GM12875 (cell line): ENCODE data around the gene NRG3.

ENCODE experiments used
- H3K4me3 ChIP-seq: one replicate; pipeline ENCODE4 v1.5.1; 2011; ENCODE audit warnings: low read depth, low read length, control low read depth
- TF ChIP-seq, protein P1 (sequence below): IDR thresholded peaks from 2 replicates; pipeline ENCODE4 v1.5.1; 2011; ENCODE audit warnings: low read depth, mild to moderate bottlenecking, control low read depth, inconsistent platforms, low read length, moderate library complexity, borderline replicate concordance; ENCODE audit not compliant: insufficient read depth

Gene NRG3

DNA sequence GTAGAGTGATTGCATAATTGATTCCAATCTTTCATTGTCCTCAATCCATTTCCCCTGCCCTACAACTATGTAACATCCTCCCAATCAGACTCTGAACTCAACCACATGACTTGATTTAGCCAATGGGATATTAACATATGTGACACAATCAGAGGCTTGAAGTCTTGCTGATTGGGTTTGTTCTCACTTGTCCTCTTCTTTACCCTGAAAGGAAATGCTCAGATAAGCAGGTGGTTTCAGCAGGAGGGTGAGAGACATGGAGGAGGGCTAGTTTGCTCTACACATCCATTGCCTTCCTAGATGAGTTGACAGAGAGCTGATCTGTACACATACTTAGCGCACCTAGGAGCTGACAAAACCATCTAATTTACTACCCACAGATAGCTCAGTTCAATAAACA lies 669.4 kb downstream of the NRG3 start:
- TF ChIP-seq, protein P1, sequence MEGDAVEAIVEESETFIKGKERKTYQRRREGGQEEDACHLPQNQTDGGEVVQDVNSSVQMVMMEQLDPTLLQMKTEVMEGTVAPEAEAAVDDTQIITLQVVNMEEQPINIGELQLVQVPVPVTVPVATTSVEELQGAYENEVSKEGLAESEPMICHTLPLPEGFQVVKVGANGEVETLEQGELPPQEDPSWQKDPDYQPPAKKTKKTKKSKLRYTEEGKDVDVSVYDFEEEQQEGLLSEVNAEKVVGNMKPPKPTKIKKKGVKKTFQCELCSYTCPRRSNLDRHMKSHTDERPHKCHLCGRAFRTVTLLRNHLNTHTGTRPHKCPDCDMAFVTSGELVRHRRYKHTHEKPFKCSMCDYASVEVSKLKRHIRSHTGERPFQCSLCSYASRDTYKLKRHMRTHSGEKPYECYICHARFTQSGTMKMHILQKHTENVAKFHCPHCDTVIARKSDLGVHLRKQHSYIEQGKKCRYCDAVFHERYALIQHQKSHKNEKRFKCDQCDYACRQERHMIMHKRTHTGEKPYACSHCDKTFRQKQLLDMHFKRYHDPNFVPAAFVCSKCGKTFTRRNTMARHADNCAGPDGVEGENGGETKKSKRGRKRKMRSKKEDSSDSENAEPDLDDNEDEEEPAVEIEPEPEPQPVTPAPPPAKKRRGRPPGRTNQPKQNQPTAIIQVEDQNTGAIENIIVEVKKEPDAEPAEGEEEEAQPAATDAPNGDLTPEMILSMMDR: no peak
- no peak overlapping the region for H3K4me3 ChIP-seq

GRCh38 chr10:82551506-82551905 lies 676.5 kb downstream of the NRG3 start:
- no peak overlapping the region for H3K4me3 ChIP-seq
- TF ChIP-seq, protein P1: no peak

DNA sequence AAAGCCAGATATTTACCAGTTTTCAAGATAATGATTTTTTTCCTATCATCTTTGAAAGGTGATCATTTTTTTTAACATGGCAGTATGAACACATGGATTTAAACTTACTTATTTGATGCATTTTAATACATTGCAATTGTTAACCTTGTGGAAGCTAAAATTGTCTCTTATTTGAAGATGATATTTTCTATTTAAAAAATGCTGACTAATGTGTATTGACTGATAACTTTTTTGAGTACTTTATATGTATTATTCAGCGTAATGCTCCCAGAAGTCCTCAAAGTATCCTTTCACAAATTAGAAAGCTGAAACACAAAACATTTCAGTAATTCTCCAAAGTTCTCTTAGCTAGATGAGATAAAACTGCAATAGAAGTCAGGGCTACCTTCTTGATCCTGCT lies 677.3 kb downstream of the NRG3 start:
- no peak overlapping the region for H3K4me3 ChIP-seq
- TF ChIP-seq, protein P1: no peak

DNA sequence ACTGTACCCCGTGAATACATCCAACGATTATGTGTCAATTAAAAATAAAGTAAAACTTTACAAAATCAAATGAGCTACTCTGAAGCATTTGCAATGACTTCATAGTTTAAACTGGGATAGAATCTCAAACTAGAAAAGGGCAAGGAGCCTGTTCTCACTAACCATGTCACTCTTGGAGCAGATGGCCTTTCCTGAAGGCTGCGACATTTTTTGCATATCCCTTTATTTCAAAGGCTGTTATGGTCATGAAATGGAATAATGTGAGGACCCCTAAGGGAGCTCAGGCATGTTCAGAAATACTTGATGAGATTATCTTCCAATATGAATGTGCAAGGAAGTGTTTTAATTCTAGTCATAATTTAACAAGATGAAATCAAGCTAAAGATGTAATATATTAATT lies 679.4 kb downstream of the NRG3 start:
- TF ChIP-seq, protein P1: no peak
- H3K4me3 ChIP-seq: no peak overlapping the region

DNA sequence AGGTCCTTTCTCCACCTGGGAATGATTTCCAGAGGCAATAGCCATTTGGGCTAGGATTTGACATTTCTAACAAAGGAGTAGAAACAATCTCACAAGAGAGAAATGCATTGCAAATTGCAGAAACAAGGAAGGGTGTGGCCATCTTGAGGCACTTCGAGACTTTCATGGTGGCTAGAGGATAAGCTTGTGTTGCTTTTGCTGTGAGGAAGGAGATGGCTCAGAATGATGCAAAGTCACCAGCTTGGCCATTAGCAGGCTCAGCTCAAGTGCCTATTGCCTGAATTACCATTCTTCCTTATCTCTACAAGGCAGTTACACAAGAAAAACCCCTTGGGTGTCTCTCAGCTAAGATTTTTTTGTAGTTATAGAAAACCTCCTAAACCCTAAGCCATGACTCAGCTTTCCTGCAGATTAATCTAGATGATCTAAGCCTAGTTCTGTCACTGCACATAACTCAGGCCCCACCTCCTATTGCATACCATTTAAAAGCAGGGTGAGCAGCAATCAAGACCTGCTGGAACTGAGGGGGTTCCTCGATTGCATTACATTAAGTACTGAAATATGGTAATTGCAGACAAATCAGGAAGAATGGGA lies 683.1 kb downstream of the NRG3 start:
- TF ChIP-seq, protein P1: no peak
- no peak overlapping the region for H3K4me3 ChIP-seq

GRCh38 chr10:82564353-82565196 lies 689.6 kb downstream of the NRG3 start:
- H3K4me3 ChIP-seq: no peak overlapping the region
- TF ChIP-seq, protein P1: no peak

DNA sequence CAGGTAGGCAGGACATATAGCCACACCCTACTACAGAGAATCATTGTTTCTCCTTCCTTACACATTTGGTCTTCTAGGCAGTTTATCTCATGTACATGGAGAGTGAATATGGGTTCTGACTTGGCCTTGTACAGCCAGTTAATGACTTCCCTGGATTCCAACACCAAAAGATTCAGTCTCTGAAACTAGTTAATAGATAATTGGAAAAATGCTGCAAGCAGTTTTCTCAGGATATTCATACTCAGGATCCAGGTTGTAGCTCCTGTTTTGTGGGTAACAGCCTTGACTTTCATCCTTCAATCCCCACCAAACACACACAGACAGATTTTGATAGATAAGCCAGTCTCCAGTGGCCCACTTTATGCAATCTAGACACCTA lies 690.2 kb downstream of the NRG3 start:
- TF ChIP-seq, protein P1: no peak
- no peak overlapping the region for H3K4me3 ChIP-seq
